CD4-positive, alpha-beta T cell treated with Interleukin-6 at 100 ng/mL for 8 hours (primary cell): ENCODE results near the gene TPP2.

Experiments
- DNase-seq: peaks from one replicate; pipeline ENCODE4 v3.0.0-alpha.2; 2020; ENCODE audit warnings: mixed read lengths, low spot score

Gene TPP2

DNA sequence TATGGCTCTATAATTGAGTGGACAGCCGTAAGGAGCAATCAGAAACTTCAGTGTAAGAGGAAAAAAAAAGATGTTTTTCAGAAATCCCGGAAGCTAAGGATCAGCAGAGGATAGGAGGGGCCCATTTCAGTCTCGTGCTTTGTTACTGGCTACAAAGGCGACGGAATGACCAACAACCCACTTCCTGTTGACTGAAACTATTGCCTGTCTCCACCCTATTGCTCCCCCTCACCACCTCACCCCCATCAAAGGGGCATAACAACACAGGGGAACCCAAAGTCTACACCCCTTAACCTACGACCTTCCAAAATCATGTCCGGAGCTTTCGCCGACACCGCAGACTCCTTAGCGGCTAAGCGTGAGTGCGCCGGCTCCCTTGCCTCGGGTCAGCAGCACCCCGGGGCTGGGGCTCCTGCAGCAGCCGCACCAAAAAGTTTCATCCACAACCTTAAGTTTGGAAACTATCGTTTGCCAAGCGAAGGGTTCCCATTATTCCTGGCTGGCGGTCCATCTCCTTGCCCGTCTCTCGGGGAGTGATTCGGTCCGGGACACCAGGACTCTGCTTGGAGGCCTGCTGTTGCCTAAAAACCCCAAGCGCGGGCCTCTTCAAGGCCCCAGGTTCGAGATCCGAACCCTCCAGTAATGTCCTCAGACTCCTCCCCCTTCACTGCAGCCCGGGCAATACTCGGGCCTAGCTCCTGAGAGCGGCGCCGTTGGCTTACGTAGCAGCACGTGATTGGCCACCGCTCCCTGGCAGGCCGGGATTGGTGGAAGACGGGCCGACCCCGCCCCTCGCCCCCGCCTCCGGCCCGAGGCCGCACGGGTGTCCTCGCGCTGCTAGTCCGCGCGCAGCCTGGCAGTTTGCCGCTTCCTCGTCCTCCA is at the start of gene TPP2:
Gene TPP2, plus strand, starts transcription at position 840 of the 882 bp plus-strand sequence. CDS start 53 bp downstream, outside the sequence.
- DNase-seq, result peak; percentile 98

GRCh38 chr13:102548811-102549210 is 48.0 kb upstream of the TPP2 start:
- no peak for DNase-seq

DNA sequence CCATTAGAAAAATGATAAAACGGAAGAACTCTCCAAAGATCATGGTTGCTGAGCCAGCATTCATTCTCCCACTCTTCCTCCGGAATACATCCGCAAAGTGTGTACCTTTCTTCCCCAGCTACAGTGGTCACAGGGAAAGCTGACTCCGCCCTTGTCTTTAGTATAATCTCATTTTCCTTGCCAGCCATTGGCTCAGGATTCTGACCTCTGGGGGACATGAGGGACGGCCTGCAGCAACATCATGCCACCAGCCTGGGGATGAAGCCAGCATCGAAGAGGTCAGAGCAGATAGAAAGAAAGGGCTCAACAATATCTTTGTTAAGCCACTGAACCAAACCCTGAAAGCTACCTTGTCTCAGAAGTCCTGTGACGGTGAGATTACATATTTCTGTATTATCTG is 46.3 kb upstream of the TPP2 start:
- no peak for DNase-seq

GRCh38 chr13:102555914-102556553 is 40.8 kb upstream of the TPP2 start:
- DNase-seq, result peak; percentile 2

GRCh38 chr13:102556806-102557205 is 40.0 kb upstream of the TPP2 start:
- no peak for DNase-seq

DNA sequence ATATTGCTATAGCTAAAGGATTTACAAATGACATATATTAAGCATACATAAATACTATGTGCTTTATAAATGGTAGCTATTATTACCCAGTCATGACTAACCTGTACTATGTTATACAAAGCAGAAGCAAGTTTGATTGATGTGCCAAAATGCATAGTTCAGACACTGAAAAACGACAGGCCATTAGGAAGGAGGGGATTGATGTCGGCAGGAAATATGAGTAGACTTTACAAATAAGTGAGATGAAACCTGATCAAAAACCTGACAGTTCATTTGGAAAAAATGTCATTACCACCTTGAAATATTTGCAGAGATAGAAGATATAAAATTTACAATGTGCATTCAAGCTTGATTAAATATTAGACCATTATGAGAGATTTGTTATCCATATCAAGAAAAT is 38.8 kb upstream of the TPP2 start:
- no peak for DNase-seq

DNA sequence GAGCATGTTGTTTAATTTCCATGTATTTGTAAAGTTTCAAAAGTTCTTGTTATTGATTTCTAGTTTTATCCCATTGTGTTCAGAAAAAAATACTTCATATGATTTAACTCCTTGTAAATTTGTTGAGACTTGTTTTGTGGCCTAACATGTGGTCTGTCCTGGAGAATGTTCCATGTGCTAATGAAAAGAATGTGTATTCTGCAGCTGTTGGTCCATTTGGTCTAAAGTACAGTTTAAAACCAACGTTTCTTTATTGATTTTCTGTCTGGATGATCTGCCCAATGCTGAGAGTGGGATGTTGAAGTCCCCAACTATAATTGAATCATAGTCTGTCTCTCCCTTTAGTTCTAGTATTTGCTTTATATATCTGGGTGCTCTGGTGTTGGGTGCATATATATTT is 34.9 kb upstream of the TPP2 start:
- DNase-seq, result no peak

DNA sequence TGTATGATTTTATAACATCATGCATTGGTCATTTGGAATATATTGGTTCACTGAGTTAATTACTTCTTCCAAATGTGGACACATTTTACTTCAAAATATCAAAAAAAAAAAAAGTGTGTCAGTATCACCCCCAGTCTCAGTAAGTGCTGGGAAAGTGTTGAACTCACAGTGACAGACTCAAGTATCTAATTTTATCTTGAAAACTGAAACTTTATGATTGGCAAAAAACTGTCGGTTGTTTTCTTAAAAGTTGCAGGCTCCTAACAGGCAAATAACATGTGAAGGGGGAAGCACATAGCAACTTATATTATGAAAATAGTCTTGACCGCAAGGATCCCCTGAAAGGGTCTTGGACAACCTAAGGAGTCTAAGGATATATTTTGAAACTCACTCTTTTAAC is 33.5 kb upstream of the TPP2 start:
- DNase-seq, result no peak

DNA sequence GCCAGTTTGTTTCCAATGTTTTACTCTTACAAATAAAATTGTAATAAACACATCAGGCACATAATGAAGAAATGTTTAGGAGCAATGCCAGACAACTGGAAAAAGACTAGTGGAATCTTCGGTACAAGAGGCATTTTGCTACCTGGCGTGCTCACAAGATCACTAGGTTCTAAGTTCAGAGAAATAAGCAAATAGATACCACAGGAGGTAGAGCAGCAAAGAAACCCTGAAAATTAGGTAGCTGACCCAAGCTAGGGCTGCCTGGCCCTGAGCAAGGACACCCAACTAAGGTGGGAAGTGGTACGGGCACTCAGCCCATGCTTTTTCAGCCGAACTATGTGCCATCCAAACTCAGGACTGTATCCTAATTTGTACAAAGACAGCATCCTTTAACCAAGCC is 32.2 kb upstream of the TPP2 start:
- DNase-seq, result no peak

DNA sequence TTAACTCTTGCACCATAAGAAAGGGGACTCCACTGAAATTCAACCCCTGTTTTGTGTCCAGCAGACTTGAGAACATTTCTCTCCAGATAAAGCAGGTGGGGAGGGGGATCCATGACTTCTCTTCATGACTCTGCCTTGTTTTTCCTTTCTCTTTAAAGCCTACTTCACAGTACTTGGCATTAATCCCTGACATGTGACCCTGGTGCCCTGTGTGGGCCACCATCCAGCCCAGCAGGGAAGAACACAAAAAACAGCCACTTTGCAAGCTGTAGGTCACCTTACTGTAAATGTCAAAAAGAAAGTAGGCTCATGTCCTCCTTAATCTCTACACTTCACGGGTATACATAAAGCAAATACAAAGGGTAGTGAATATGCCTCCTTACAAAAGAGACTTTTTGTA is 30.3 kb upstream of the TPP2 start:
- DNase-seq, result no peak

DNA sequence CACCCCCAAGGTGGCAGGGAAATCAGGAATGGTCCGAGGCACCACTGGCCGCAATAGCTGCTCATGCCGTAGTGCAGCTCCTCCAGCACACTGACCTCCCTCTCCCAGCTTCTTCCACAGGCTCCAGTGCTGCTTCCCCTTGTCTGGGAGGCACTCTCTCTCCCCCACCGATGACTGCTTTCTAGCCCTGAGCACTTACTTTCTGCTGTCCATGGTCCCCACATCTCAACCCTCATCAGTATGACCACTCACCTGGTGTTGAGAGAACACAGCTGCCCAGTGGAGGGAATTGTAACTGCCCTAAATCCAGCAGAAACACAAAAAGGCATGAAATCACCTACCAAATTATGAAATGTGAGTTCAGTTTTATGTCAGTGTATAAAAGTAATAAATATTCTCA is 28.9 kb upstream of the TPP2 start:
- DNase-seq, result no peak

DNA sequence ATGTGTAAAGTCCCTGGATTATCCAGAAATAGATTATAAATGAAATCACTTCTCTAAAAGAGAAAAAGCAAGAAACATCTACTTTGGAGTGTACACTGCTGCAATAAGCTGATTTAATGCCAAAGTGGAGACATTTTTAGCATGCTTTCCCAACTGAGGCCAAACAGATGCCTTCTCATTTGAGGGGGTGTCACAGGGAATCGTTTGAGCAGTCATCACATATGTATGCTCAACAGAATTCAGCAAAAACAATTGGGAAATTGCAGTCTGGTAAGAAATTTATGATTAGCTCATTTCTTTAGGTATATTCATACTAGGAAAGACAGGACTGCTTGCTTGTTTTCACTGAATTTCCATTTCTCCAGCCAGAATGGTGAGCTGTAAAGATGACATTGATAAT is 27.3 kb upstream of the TPP2 start:
- no peak for DNase-seq

- no peak for DNase-seq
Measured at GRCh38 chr13:102571075-102571474, 25.7 kb upstream of the TPP2 start.

DNA sequence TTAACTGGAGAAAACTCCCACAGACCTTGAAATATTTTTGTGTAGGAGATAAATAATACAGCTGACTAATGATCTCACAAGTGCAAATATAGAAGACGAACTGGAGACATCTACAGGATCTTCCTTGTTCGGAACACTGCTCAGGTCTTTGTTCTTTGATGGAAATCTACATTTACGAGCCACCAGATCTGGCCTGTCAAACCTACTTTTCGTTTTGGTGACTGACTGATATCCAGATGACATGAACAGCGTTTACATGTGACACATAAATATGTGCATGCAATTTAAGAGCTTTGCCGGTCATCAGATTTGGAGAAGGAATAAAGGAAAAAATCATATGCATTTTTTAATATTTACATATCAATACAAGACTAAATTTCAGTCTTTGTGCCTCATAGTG is 24.5 kb upstream of the TPP2 start:
- no peak for DNase-seq

GRCh38 chr13:102580552-102581169 is 16.1 kb upstream of the TPP2 start:
- peak; percentile 65 for DNase-seq

- no peak for DNase-seq
Measured at GRCh38 chr13:102582256-102582655, 14.5 kb upstream of the TPP2 start.

GRCh38 chr13:102584434-102584833 is 12.4 kb upstream of the TPP2 start:
- no peak for DNase-seq

DNA sequence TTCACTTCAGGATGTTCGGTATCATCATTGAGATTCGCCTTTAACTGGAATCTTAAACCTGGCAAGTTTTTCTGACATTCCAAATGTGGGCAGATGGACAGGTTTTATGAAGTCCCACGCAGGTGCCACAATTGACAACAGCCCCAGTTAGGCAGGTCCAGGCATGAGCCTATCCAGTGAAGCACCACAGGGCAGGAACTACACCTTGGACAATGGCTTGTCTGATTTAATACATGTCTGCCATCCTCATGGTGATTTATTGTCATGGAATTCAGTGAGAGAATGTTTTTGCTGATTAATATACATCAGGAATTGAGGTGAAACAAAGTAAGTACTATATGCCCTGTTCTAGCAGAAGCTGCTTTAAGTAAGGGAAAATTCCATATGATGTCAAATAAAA is 10.2 kb upstream of the TPP2 start:
- no peak for DNase-seq

DNA sequence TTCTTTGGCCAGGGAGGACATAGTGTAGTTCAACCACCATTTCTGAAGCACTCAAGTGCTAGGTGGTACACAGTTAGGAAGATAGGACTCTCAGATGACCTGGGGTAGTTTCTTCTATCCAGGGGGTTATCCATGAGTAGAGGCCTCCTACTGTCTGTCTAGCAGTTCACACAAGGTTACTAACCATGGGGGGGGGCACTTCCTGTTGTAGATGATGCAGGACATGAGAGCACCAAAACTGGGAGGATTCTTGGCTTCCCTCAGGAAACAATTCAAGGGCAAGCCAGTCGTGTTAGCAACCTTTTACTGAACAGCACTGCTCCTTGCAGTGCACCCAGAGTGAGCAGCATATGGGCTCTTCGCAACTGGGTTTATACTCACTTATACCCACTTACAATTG is 8.9 kb upstream of the TPP2 start:
- no peak for DNase-seq

GRCh38 chr13:102589301-102589822 is 7.4 kb upstream of the TPP2 start:
- DNase-seq, result no peak

- DNase-seq, result peak; percentile 82
Measured at GRCh38 chr13:102591988-102592781, 4.6 kb upstream of the TPP2 start.

- DNase-seq, result no peak
Measured at GRCh38 chr13:102593466-102593865, 3.3 kb upstream of the TPP2 start.
